ENCODE results near the gene ZNF524.

The ZNF524 gene

GRCh38 chr19:55592391-55593090 lies 7.5 kb upstream of the ZNF524 start:
- Histone ChIP-seq H3K4me3 (no peak overlapping the region), H3K27ac (no peak overlapping the region)
- no peak for DNase-seq (ENCODE audit: low spot score)
- no peak for TF ChIP-seq CTCF (IDR thresholded peaks at IDR 0.05)

GRCh38 chr19:55593096-55593772 lies 6.9 kb upstream of the ZNF524 start:
- Histone ChIP-seq H3K27ac (no peak overlapping the region), H3K4me3 (no peak overlapping the region)
- TF ChIP-seq CTCF (IDR thresholded peaks at IDR 0.05), result no peak
- DNase-seq (ENCODE audit: low spot score), result no peak

- TF ChIP-seq CTCF (IDR thresholded peaks at IDR 0.05), result no peak
- no peak for DNase-seq (ENCODE audit: low spot score)
- H3K27ac ChIP-seq, result no peak overlapping the region
- no peak overlapping the region for H3K4me3 ChIP-seq
Measured at GRCh38 chr19:55594996-55595545, 5.0 kb upstream of the ZNF524 start.

- H3K27ac ChIP-seq, result no peak overlapping the region
- TF ChIP-seq CTCF (IDR thresholded peaks at IDR 0.05), result no peak
Measured at GRCh38 chr19:55596304-55596703, 3.8 kb upstream of the ZNF524 start.

GRCh38 chr19:55597501-55597921 lies 2.6 kb upstream of the ZNF524 start:
- Histone ChIP-seq H3K27ac (no peak overlapping the region), H3K4me3 (no peak overlapping the region)
- DNase-seq (ENCODE audit: low spot score), result no peak
- no peak for TF ChIP-seq CTCF (IDR thresholded peaks at IDR 0.05)

More at GRCh38 chr19:55596304-55596703, 3.8 kb upstream of the ZNF524 start:
- no peak for DNase-seq (ENCODE audit: low spot score)
- no peak overlapping the region for H3K4me3 ChIP-seq

GRCh38 chr19:55598034-55598433 lies 2.1 kb upstream of the ZNF524 start:
- no peak for DNase-seq (ENCODE audit: low spot score)
- TF ChIP-seq CTCF (IDR thresholded peaks at IDR 0.05), result no peak
- H3K4me3 ChIP-seq, result no peak overlapping the region
- no peak overlapping the region for H3K27ac ChIP-seq

All from coronary artery (tissue), 2 donors.